ENCODE results near the gene ZFYVE16. TPM values are rescaled to one million over a fixed set of nuclear protein-coding genes. Genes with fewer than 3 reads are reported as not detected.

The ZFYVE16 gene
- total RNA-seq: 10 to 100 TPM; 12.5 to 27.5 (median 18.2) TPM

- Histone ChIP-seq H3K4me1 (peaks cover 4 to 32% (median 25%) of the 10 kb centered on the region in 3 donors), H3K4me3 (peak within 1 kb of the TSS; percentile 71 to 98 (median 76)), H3K27ac (peak within 1 kb of the TSS; percentile 90 to 98 (median 94)), H3K9me3 (no peaks in the 10 kb centered on the region), H3K27me3 (no peaks in the 10 kb centered on the region), H3K36me3 (peaks cover 0 to 9% (median 0%) of the 10 kb centered on the region in 3 donors)
- intact Hi-C loops (cut with DNase I): no loop called here
- TF ChIP-seq, protein P1, sequence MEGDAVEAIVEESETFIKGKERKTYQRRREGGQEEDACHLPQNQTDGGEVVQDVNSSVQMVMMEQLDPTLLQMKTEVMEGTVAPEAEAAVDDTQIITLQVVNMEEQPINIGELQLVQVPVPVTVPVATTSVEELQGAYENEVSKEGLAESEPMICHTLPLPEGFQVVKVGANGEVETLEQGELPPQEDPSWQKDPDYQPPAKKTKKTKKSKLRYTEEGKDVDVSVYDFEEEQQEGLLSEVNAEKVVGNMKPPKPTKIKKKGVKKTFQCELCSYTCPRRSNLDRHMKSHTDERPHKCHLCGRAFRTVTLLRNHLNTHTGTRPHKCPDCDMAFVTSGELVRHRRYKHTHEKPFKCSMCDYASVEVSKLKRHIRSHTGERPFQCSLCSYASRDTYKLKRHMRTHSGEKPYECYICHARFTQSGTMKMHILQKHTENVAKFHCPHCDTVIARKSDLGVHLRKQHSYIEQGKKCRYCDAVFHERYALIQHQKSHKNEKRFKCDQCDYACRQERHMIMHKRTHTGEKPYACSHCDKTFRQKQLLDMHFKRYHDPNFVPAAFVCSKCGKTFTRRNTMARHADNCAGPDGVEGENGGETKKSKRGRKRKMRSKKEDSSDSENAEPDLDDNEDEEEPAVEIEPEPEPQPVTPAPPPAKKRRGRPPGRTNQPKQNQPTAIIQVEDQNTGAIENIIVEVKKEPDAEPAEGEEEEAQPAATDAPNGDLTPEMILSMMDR (IDR thresholded peaks at IDR 0.05): peak in 5 of 6 experiments; percentile 21 to 62 (median 32)
- peak in 2 of 4 donors; percentile 57 to 90 for TF ChIP-seq POLR2A (IDR thresholded peaks at IDR 0.05)
- WGBS, 2 donors: 0% methylated on average over 7 to 16 of the region's 66 CpGs
- peak; percentile 81 for DNase-seq
These were observed at the start of gene ZFYVE16 for GRCh38 chr5:80407735-80408483. Gene ZFYVE16, plus strand, starts transcription at chr5:80408064. Its CDS starts 26,084 bp downstream, at chr5:80434148.

DNA sequence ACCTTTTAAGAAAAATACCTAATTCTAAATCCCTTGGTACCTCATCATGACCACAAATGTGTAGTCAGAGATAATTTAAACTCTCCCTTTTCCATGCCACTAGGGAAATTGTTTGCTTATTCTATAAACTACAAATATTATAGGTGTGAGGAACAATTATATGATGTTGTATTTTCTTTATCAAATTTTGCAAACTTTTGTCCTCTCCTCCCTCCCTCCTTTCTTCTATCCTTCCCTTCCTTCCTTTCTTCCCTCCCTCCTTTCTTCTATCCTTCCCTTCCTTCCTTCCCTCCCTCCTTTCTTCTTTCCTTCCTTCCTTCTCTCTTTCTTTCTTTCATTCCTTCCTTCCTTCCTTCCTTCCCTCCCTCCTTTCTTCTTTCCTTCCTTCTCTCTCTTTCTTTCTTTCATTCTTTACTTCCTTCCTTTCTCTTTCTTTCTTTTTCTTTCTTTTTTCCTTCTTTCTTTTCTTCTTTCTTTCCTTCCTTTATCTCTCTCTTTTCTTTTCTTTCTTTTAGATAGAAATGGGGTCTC, 46.9 kb upstream of the ZFYVE16 start:
- Histone ChIP-seq H3K36me3 (no peaks in the 10 kb centered on the region), H3K27me3 (no peaks in the 10 kb centered on the region), H3K27ac (no peak overlapping the region), H3K4me1 (no peaks in the 10 kb centered on the region), H3K4me3 (no peak overlapping the region), H3K9me3 (no peaks in the 10 kb centered on the region)
- TF ChIP-seq, protein P1 (IDR thresholded peaks at IDR 0.05): no peak
- TF ChIP-seq POLR2A (IDR thresholded peaks at IDR 0.05): no peak
- DNase-seq: no peak
- intact Hi-C loops (cut with DNase I): no loop called here

DNA sequence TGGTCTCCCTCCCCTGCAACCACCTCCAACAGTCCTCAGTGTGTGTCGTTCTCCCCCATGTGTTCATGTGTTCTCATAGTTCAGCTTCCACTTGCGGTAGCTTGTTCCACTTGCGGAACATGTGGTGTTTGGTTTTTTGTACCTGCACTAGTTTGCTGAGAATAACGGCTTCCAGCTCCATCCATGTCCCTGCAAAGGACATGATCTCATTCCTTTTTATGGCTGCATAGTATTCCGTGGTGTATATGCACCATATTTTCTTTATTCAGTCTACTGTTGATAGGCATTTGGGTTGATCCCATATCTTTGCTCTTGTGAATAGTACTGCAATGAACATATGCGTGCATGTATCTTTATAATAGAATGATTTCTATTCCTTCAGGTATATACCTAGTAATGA, 43.0 kb upstream of the ZFYVE16 start:
- H3K27me3 ChIP-seq: no peaks in the 10 kb centered on the region
- no peak for DNase-seq
- TF ChIP-seq, protein P1 (IDR thresholded peaks at IDR 0.05): no peak
- TF ChIP-seq POLR2A (IDR thresholded peaks at IDR 0.05): no peak
- intact Hi-C loops (cut with DNase I): no loop called here
- WGBS, 2 donors: 82 to 91% methylated on average over 6 of the region's 6 CpGs
- H3K9me3 ChIP-seq: no peaks in the 10 kb centered on the region
- no peak overlapping the region for H3K27ac ChIP-seq
- H3K4me3 ChIP-seq: no peak overlapping the region
- H3K36me3 ChIP-seq: no peaks in the 10 kb centered on the region
- no peaks in the 10 kb centered on the region for H3K4me1 ChIP-seq

- no peak for DNase-seq
- no peaks in the 10 kb centered on the region for H3K36me3 ChIP-seq
- H3K4me3 ChIP-seq: no peak overlapping the region
- TF ChIP-seq, protein P1 (IDR thresholded peaks at IDR 0.05): no peak
- TF ChIP-seq POLR2A (IDR thresholded peaks at IDR 0.05): no peak
- WGBS, 2 donors: 66 to 73% methylated on average over 4 of the region's 4 CpGs
- no peak overlapping the region for H3K27ac ChIP-seq
- no peaks in the 10 kb centered on the region for H3K9me3 ChIP-seq
- H3K27me3 ChIP-seq: peaks cover 0 to 2% (median 0%) of the 10 kb centered on the region in 4 donors
- intact Hi-C loops (cut with DNase I): no loop called here
- no peaks in the 10 kb centered on the region for H3K4me1 ChIP-seq
These were observed 39.0 kb upstream of the ZFYVE16 start for GRCh38 chr5:80368661-80369480.

DNA sequence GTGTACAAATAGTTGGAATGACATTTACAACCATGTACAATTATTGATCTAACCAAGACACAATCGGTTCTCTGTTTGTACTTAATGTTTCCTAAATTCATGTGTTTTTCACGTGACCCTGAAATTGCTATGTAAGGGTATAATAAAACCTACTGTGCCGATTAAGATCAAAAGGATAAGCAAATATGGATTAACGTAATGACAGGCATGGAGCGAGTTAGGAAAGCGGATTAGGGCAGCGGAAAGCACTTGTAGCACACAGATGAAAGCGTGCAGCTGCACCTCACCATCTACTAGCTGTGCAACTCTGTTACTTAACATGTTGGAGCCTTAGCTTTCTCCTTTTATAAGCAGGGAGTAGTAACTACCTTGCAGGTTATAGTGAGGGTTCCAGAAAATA, 38.3 kb upstream of the ZFYVE16 start:
- Histone ChIP-seq H3K4me1 (no peaks in the 10 kb centered on the region), H3K27me3 (peaks cover 0 to 2% (median 0%) of the 10 kb centered on the region in 4 donors), H3K27ac (no peak overlapping the region), H3K9me3 (no peaks in the 10 kb centered on the region), H3K4me3 (no peak overlapping the region), H3K36me3 (no peaks in the 10 kb centered on the region)
- no peak for DNase-seq
- intact Hi-C loops (cut with DNase I): no loop called here
- TF ChIP-seq, protein P1 (IDR thresholded peaks at IDR 0.05): no peak
- no peak for TF ChIP-seq POLR2A (IDR thresholded peaks at IDR 0.05)
- 72% methylated on average over 8 of the region's 8 CpGs for WGBS, 2 donors
